ENCODE data around the gene MS4A15. TPM values are rescaled to one million over a fixed set of nuclear protein-coding genes. Genes with fewer than 3 reads are reported as not detected.
A peak's percentile ranks its signal among the peaks of the same experiment; 100 is the strongest.

Gene MS4A15
- total RNA-seq, 1 donor from 2014 or later = not detected

DNA sequence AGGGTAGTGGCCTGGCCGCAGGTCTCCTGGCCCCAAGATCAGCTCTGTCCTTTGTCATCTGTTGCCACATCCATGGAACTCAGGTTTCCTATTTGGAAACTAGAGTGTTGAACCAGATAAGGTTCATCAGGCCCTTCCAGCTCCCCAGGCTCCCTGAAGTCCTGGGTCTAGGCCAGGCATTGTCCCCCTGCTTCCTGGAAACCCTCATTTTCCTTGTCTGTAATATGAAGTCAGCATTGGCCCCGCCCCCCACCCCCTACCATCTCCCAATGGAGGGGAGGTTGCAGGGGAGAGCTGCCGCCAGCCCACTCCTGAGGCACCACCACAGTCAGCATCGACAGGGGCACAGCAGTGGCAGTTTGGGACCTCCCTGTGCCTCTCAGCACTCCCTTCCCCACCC, 19.5 kb downstream of the MS4A15 start:
- peak; percentile 20 for DNase-seq (ENCODE audit: low read depth, low spot score)

DNA sequence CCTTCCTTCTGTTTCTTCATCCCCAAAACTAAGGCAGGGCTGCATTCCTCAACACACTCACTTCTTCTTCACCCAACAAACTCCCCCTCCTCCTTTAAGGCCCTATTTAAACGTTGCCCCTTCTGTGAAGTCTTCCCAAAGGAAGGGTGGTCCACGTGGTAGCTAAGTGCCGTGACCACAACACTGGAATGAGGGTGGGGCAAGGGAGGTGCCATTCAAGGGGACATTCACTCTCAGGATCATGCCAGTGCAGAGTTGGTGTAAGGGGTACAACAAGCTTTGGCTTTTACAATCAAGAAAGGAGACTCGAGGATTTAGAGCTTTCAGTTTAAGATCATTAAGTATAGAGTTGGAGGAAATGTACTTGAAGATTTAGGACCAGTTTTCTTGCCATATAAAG, 20.4 kb downstream of the MS4A15 start:
- no peak for DNase-seq (ENCODE audit: low read depth, low spot score)

DNA sequence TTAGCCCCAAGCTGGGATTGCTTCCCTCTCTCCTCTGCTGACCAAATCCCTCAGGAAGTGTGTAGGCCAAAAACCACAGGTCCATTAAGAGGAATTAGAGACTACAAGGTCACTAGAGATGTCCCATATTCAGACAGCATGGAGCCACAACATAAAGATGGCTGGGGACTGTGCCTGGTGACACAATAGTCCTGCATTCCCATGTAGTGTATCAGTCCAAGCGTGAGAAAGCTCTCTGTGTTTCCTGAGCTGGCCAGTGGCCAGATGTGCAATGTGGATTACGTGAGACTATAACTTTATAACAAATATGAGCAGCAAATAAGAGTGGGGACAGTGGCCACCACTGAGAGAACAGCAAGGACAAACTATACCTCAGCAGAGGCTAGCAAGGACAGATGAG, 20.9 kb downstream of the MS4A15 start:
- DNase-seq (ENCODE audit: low read depth, low spot score) = peak; percentile 87

DNA sequence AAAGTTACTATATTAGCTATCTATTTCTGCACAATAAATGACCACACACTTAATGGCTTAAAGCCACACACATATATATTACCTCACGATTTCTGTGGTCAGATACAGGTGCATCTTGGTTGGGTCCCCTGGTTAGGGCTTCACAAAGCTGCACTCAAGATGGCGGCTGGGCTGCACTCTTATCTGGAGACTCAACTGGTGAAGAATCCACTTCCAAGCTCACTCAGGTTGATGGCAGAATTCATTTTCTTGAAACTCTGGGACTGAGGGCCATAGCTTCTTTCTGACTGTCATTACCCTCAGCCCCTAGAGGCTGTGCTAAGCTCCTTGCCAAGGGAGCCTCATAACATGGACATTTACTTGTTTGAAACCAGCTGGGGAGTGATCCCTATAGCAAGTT, 23.4 kb downstream of the MS4A15 start:
- no peak for DNase-seq (ENCODE audit: low read depth, low spot score)

DNA sequence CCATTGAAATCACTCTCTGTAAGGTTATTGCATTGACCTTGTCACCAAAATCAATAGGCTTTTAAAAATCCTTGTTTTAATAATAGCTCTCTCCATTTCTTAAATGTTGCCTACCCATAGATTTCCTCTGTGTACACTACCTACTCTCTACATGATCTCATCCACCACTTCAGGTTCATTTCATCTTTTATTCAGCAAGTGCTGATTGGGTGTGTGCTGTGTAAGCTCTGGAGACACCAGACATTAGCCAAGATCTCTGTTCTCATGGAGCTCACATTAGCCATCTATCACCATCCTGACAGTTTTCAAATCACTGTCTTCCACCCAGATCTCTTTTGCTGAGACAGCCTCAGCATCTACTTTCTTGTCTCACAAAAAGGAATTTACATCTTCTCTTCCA, 24.1 kb downstream of the MS4A15 start:
- no peak for DNase-seq (ENCODE audit: low read depth, low spot score)

DNA sequence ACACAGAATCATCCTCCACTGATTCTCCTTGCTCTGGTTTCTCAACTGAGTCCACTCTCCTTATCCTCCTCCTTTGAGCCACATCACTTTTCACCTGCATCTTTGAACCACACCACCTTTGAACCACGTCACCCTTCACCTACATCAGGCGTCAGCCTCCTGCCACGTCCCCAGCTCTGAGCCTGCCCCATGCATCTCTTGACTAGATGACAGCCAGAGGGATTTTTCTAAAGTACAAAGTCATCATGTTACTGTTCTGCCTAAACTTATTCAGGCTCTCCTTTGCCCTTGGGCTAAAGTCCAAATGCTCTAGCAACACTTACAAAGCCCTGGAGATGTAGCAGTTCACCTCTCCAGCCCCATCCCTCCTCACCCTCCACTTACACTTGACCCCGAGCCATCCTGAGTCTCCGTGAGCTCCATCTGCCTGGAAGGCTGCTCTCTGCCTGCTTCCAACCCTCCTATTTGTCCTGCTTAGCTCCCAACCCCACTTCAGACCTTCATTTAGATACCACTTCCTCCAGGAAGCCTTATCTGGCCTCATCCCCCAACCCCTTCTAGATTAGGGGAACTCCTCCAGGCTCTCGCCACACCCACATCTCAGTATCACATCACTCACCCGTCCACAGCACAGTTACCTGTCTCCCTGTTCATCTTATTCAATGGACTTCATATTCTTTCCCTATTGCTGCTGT, 24.8 kb downstream of the MS4A15 start:
- DNase-seq (ENCODE audit: low read depth, low spot score) = no peak

DNA sequence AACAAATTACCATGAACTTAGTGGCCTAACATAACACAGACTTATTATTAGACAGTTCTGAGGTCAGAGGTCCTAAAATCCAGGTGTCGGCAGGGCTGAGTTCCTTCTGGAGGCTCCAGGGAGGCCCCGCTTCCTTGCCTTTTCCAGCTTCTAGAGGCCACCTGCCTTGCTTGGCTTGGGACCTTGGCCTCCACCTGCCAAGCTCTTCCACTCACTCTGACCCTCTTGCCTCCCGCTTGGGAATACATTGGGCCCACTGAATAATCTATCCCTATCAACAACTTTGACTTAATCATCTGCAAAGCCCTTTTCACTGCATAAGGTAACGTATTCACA, 25.3 kb downstream of the MS4A15 start:
- no peak for DNase-seq (ENCODE audit: low read depth, low spot score)

DNA sequence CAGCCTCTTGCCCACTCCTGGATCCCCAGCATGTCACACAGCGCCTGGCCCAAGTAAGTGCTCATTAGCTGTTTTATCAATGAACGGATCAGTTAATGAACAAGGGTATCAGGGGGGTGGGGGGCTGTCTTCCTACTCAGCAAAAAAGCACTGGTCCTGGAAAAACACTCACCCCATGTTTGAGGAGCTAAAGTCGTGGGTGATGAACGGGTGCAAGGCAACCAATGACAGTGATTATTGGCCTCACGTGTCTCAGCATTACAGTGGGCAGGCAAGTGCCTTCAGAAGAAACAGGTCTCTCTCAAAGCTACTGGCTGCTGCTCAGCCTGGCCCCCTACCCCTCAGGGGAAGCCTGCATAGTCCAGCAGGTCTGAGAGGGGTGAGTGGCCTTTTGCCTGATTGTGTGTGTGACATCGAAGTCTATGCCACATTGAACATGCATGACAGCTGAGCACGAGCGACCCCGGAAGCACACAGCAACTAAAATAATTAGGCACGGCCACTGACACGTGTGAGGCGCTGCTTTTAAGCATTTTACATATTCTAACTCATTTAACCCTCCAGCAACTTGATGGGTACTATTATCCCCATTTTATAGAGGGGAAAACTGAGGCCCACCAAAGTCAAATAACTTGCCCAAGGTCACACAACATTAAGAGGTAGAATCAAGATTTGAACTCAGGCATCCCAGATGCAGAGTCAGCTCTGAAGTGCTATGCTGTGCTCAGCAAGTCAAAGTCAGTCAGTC, 25.9 kb downstream of the MS4A15 start:
- no peak for DNase-seq (ENCODE audit: low read depth, low spot score)

DNA sequence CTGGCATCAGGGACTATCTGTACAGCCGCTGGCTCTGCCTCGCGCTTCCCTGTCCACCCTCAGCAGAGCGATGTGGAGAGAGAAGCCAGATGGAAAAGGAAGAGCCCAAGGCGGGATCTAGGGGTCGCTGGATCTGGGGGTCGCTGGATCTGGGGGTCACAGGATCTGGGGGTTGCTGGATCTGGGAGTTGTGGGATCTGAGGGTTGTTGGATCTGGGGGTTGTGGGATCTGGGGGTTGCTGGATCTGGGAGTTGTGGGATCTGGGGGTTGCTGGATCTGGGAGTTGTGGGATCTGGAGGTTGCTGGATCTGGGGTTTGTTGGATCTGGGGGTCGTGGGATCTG, 26.4 kb downstream of the MS4A15 start:
- no peak for DNase-seq (ENCODE audit: low read depth, low spot score)

DNA sequence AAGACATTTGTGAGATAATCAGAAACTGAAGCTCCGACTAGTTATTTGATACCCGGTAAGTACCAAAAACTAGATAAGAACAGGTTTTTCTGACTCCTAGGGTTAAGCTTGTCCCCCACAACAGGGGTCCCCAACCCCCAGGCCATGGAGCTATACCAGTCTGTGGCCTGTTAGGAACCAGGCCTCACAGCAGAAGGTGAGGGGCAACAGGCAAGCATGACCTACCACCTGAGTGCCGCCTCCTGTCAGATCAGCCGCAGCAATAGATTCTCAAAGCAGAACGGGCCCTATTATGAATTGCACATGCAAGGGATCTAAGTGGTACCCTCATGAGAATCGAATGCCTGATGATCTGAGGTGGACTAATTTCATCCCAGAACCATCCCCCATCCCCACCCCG, 27.2 kb downstream of the MS4A15 start:
- no peak for DNase-seq (ENCODE audit: low read depth, low spot score)

DNA sequence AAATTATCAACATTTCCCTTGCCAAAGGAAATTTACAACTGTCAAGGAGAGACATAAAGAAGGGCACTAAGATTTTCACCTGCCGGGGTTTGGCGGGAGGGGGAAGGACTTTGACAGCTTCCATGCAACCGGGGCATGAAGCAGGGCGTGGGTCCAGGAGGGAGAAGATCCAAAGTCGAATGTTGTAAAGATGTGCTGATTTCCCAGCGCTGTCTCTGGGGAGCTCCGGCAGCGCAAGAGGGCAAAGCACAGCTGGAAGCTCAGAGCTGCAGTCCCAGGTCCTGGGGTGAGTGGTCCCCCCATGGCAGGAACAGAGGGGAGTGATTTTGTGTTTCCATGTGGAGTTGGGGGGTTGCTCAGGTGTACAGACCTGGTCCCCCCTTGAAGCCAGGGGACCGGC, 28.5 kb downstream of the MS4A15 start, which contains the start of gene MS4A10:
Gene MS4A10, plus strand, starts transcription at position 198 of the 400 bp plus-strand sequence. CDS start 5,003 bp downstream, outside the sequence.
- DNase-seq (ENCODE audit: low read depth, low spot score) = no peak

DNA sequence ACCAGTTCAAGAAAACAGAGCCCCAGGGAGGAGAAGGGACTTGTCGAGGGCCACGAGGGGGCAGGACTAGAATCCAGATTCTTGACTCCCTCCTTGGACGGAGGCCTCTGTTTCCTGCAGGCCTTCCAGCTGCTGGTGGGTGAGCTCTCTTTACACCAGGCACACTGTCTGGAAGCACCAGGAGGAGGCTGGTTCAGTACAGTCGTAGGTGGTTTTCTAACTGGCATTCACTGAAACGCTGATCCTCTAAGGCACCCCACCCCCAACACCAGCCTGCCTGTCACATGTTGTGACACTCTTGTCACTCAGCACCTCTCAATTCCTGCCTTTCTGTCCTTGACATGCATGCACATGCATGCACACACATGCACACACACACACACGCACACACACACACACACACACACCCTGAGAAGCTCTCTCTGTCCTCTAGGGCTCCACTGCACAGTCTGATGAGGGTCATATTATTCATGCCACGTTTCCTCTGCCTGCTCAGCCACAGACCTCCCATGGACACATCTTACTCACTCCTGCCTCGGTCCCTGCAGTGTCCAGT, 29.2 kb downstream of the MS4A15 start:
- no peak for DNase-seq (ENCODE audit: low read depth, low spot score)

DNA sequence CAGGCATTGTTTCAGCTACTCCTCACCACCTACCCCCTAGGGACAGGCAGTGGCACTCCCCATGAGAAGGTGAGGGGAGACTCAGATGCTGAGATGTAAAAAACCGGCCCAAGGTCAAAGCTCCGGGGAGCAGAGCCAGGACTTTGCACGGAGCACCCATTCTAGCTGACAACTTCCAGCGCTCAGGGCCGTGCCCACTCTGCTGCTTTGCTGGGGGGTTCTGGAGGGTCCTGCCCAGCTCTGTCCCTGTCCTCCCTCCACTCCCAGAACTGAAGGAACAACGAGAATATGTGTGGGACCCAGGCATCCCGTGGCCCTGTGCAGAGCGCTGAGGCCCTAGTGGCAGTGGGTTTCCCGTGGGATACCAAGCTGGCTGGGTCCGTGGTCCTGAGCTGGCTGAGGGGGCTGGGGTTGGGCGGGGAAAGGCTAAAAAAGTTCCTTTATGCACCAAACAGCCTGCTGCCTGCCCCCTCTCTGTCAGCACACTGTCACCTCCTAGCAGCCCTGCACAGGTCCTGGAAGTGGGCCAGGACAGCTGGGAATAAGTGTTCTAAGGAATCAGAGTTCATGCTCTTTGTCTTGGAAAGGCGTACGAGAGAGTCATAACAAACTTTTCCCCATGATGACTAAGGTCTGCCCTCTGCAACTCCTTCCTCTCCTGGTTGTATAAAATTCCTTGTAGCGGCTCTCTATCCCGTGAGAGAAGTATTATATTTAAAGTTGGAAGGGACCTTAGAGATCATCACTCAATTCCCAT, 30.3 kb downstream of the MS4A15 start:
- DNase-seq (ENCODE audit: low read depth, low spot score) = peak; percentile 92

DNA sequence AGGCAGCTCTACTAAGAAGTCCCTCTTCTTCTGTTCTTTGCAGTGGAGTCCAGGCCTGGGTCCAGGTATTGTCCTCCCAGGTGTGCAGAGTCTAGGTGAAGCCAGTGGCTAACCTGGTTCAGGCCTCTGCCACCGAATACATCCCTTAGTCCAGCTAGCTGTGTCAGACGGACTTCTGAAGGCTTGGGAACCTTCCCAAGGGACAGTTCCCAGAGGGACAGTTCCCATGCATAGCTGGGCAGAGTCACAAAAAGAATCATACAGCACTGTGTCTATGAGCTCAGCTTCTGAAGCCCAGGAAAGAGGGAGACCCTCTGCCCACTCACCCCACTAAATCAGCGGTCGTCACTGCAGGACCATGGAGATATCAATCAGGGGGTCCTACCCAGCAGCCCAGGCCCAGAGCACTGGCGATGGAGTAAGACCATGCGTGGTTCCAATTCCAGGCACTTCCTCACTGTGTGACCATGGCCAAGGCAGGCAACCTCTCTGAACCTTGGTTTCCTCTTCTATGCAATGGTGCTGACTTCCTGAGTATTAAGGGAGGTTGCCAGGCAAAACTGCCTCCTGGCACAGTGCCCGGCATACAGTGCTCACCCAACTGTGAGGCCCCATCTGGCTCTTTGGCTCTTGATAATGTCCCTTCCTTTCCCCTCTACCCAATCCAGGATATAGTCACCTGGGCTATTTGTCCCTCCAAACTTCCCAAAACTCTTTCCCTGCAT, 31.9 kb downstream of the MS4A15 start:
- DNase-seq (ENCODE audit: low read depth, low spot score) = peak; percentile 49

DNA sequence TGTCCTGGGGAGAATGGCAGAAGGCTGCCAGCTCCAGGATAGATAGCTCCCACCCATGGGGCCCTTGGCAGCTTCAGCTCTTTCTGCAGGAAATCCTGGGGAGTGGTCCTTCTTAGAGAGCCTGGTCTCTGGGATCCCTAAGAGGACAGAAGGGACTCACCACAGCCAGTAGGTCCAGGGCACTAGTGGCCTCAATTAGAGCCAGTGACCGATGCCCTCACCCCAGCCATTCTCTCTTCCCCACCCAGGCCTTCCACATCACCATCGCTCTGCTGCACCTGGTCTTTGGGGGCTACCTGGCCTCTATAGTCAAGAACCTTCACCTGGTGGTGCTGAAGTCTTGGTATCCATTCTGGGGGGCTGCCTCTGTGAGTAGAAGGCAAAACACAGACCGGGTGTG, 34.1 kb downstream of the MS4A15 start:
- no peak for DNase-seq (ENCODE audit: low read depth, low spot score)

DNA sequence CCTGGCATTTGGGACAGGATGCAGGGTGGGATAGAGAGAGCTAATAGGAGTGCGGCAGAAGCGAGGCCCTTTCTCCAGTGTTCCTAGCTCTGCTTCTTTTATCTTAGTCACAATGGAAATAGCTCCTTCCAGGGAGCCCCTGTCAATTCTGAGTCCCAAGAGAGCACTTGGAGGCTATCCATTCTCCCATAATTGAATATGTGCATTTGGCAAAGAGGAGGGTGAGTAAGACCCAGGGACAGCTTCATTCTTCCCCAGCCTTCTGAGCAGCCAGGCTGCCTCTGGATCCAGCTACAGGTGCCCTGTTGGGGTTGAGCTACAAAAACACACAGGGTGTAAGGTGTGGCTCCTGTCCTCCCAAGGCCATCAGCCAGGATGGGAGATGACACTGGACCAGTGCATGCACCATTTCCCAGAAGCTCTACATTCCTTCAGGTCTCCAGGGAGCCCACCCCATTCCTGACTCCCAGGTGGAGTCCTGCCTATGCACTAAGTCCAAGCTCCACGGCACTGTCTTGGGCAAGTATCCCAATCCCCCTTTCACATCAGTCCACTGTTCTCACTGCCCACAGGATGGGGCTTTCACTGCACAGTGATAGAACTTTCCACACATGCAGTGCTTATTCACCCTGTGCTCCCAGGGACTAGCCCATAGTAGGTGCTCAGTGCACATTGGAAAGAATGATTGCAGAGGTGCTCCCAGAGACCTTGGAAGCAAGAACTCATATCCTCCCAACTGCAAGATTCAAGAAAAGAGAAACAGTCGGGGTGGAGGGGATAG, 34.7 kb downstream of the MS4A15 start:
- DNase-seq (ENCODE audit: low read depth, low spot score) = no peak

DNA sequence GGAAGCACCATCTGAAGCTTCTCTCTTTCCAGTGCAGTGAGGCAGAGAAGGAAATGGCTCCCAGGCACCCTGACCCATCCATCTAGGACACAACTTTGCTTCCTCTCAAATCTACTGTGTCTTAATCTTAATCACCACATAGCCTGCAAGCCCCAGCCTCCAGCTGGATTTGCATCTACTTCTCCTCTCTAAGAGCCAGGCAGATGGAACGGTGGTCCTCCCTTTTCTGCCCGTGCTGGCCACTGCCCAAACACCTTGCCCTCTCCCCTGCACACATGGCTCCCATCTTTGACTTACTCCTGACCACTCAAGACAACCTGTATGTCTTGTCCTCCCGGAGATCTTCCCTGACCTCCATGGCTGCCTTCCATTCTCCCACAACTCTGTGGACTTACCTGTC, 35.9 kb downstream of the MS4A15 start:
- DNase-seq (ENCODE audit: low read depth, low spot score) = no peak

DNA sequence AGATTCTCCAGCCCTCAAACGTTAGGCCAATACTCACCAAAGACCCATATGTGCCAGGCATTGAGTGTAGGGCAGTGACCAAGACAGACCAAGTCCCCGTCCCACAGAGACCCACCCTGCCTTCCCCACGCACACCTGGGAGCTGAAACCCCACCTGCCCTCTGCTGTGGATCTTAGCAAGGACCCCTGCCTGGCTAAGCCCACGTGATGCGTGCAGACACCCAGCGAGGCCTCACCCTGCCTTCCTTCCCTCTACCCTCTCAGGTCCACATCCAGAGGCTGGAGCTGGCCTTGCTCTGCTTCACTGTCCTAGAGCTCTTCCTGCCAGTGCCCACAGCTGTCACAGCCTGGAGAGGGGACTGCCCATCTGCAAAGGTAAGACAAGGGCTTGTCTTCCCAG, 38.6 kb downstream of the MS4A15 start:
- DNase-seq (ENCODE audit: low read depth, low spot score) = no peak

DNA sequence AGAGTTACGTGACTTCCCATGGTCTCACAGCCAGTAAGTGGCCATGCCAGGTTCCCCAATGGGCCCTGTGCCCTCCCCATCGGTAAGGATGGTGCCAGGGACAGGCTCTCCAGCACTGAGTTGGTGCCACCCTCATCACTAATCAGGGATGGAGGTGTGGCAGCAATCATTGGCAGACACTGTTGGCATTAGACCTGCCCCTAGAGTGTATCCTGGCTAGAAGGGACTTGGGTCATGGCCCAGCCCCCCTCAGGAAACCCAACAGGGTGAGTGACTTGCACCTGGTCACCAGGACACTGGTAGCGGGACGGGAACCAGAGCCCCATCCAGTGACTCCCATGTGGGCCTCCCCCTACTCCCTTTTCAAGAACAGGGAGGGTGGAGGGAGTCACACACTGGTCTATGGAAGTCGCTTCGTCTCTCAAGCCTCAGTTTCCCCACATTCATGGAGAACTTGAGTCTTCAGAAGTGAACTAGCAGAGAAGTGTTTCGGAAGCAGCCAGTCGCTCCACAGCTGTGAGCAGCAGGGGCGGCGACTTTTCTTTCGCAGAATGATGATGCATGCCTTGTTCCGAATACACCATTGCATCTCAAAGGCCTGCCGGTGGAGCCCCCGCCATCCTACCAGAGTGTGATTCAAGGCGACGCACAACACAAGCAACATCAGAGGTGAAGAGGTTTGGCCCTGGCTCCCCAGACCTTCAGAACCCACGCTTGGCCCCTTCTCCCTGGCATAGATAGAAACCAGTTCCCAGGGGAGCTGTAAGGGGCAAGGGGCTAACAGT, 41.4 kb downstream of the MS4A15 start:
- DNase-seq (ENCODE audit: low read depth, low spot score) = no peak

DNA sequence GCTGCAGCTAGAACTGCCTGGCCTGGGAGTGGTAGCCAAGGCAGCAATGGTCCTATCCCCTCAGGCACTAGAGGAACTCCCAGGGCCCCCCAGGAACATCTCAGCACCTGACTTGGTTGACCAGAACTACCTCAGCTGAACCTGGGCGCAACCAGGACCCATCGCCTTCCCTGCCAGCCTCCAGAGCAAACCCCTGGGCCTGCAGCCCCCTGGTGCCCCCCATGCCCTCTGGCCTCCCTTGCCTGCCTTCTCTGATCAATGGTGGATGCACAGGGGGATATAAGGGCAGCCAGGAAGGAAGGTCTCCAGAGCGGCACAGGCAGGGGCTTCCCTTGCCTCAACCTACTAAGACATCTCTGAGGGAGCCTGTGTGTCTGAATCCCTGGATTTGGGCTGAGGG, 42.0 kb downstream of the MS4A15 start:
- no peak for DNase-seq (ENCODE audit: low read depth, low spot score)
